Mucosa of descending colon (tissue), 3 donors: ENCODE results near the gene GALNT18. TPM values are rescaled to one million over a fixed set of nuclear protein-coding genes. Genes with fewer than 3 reads are reported as not detected.

Source experiments
- ATAC-seq: fragments of 200-7000 bp; cut with Tn5 transposase; one replicate; pipeline ENCODE4 v1.9.1; 2020; ENCODE audit warnings: mild to moderate bottlenecking, moderate library complexity
- DNase-seq, 3 donors: peaks; one replicate each; pipeline ENCODE4 v3.0.0-alpha.2; 2020
- H3K36me3 ChIP-seq: fragments of 200-600 bp; one replicate; pipeline ENCODE4 v1.8.0; 2021; ENCODE audit warnings: low read depth, mild to moderate bottlenecking
- H3K4me1 ChIP-seq: fragments of 200-600 bp; one replicate; pipeline ENCODE4 v1.8.0; 2021; ENCODE audit warnings: low read depth, mild to moderate bottlenecking
- H3K4me3 ChIP-seq: fragments of 200-600 bp; one replicate; pipeline ENCODE4 v1.8.0; 2021; ENCODE audit warnings: mild to moderate bottlenecking
- H3K9me3 ChIP-seq: fragments of 200-600 bp; one replicate; pipeline ENCODE4 v1.8.0; 2021; ENCODE audit warnings: mild to moderate bottlenecking
- intact Hi-C, 2 donors: fragments of 100-400 bp; cut with DNase I in 1 of 2; cut with micrococcal nuclease in 1 of 2; formaldehyde crosslinking; loops; one replicate each; pipeline versions ENCODE4 v1.11.0 to v1.11.1; 2022; cut with DNase I, micrococcal nuclease
- total RNA-seq, 3 donors: library from RNA; stranded (reverse); fragmentation: NEBNext Ultra II Directional in 2 of 3; extraction: Animal tissue kit (Norgen Biotek cat#: 25700) in 2 of 3; gene quantifications; one replicate each; pipeline versions ENCODE4 v1.2.1 to v1.2.4, GENCODE V29; 2021 to 2023
- TF ChIP-seq, protein P1 (sequence below): fragments of 200-600 bp; IDR thresholded peaks from one replicate; pipeline ENCODE4 v1.8.0; 2022; ENCODE audit warnings: antibody characterized with exemption, mild to moderate bottlenecking
- donor health status: DM: no; HTN: no; CAD: no; lungs with moderate emphysema.
- donor health status: DM: no; HTN: no; CAD: no.
- donor health status: DM: no; HTN: yes; CAD: no.

GALNT18 gene
- total RNA-seq, 3 donors from 2014 or later, result 2.0 to 27.8 (median 5.4) TPM

GRCh38 chr11:11540157-11540556 lies 81.6 kb downstream of the GALNT18 start:
- Histone ChIP-seq H3K36me3 (no peaks in the 10 kb centered on the region), H3K4me3 (no peak overlapping the region), H3K4me1 (no peaks in the 10 kb centered on the region), H3K9me3 (no peaks in the 10 kb centered on the region)
- intact Hi-C loops, result no loop called here
- DNase-seq, result no peak
- TF ChIP-seq, protein P1, sequence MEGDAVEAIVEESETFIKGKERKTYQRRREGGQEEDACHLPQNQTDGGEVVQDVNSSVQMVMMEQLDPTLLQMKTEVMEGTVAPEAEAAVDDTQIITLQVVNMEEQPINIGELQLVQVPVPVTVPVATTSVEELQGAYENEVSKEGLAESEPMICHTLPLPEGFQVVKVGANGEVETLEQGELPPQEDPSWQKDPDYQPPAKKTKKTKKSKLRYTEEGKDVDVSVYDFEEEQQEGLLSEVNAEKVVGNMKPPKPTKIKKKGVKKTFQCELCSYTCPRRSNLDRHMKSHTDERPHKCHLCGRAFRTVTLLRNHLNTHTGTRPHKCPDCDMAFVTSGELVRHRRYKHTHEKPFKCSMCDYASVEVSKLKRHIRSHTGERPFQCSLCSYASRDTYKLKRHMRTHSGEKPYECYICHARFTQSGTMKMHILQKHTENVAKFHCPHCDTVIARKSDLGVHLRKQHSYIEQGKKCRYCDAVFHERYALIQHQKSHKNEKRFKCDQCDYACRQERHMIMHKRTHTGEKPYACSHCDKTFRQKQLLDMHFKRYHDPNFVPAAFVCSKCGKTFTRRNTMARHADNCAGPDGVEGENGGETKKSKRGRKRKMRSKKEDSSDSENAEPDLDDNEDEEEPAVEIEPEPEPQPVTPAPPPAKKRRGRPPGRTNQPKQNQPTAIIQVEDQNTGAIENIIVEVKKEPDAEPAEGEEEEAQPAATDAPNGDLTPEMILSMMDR, result no peak
- ATAC-seq, result no peak

GRCh38 chr11:11538277-11538960 lies 83.4 kb downstream of the GALNT18 start:
- DNase-seq, result no peak
- no peak overlapping the region for H3K4me3 ChIP-seq
- no peaks in the 10 kb centered on the region for H3K9me3 ChIP-seq
- ATAC-seq, result no peak
- TF ChIP-seq, protein P1, result no peak
- no peaks in the 10 kb centered on the region for H3K4me1 ChIP-seq
- no peaks in the 10 kb centered on the region for H3K36me3 ChIP-seq
- intact Hi-C loops, result no loop called here

GRCh38 chr11:11537871-11538270 lies 83.9 kb downstream of the GALNT18 start:
- Histone ChIP-seq H3K36me3 (no peaks in the 10 kb centered on the region), H3K9me3 (no peaks in the 10 kb centered on the region), H3K4me1 (no peaks in the 10 kb centered on the region), H3K4me3 (no peak overlapping the region)
- ATAC-seq, result no peak
- TF ChIP-seq, protein P1, result no peak
- no peak for DNase-seq
- intact Hi-C loops, result no loop called here

- intact Hi-C loops, result no loop called here
- TF ChIP-seq, protein P1, result no peak
- Histone ChIP-seq H3K36me3 (no peaks in the 10 kb centered on the region), H3K9me3 (no peaks in the 10 kb centered on the region), H3K4me3 (no peak overlapping the region), H3K4me1 (no peaks in the 10 kb centered on the region)
- DNase-seq, result no peak
- ATAC-seq, result no peak
These were observed 84.4 kb downstream of the GALNT18 start for GRCh38 chr11:11537372-11537771.

GRCh38 chr11:11536650-11537049 lies 85.2 kb downstream of the GALNT18 start:
- Histone ChIP-seq H3K4me1 (no peaks in the 10 kb centered on the region), H3K36me3 (no peaks in the 10 kb centered on the region), H3K9me3 (no peaks in the 10 kb centered on the region), H3K4me3 (no peak overlapping the region)
- no peak for ATAC-seq
- intact Hi-C loops, result no loop called here
- DNase-seq, result no peak
- TF ChIP-seq, protein P1, result no peak

GRCh38 chr11:11535611-11536010 lies 86.2 kb downstream of the GALNT18 start:
- TF ChIP-seq, protein P1, result no peak
- DNase-seq (no peak), ATAC-seq (no peak)
- H3K36me3 ChIP-seq, result no peaks in the 10 kb centered on the region
- H3K4me1 ChIP-seq, result no peaks in the 10 kb centered on the region
- no peaks in the 10 kb centered on the region for H3K9me3 ChIP-seq
- H3K4me3 ChIP-seq, result no peak overlapping the region
- intact Hi-C loops, result no loop called here
